ENCODE results near the gene SLC44A3. TPM values are rescaled to one million over a fixed set of nuclear protein-coding genes. Genes with fewer than 3 reads are reported as not detected.

SLC44A3 gene
- total RNA-seq, 4 donors from 2014 or later = 7.6 to 15.5 (median 10.0) TPM

DNA sequence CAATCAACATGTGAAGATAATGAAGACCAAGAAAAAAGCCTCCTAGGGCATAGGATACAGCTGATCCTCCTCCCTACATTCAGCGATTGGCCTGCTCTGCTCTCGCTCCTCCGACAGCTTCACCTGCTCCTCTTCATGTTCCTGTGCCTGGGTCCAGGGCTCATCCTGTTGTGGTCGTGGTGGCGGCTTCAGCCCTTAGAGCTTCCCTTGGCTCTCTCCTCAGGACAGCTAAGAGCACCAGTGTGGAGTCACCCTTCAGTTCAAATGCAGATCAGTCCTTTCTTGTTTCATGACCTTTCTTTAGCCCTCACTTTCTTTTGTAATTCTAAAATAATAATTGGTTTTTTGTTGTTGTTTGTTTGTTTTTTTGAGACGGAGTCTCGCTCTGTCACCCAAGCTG, 88.0 kb downstream of the SLC44A3 start:
- WGBS = 90% methylated on average over 7 of the region's 7 CpGs
- H3K9me3 ChIP-seq = no peaks in the 10 kb centered on the region
- no peaks in the 10 kb centered on the region for H3K36me3 ChIP-seq
- H3K4me3 ChIP-seq = no peak overlapping the region
- peaks cover 6% of the 10 kb centered on the region for H3K4me1 ChIP-seq
- no peak for TF ChIP-seq EP300 (IDR thresholded peaks at IDR 0.05)
- no peak for TF ChIP-seq POLR2AphosphoS5 (IDR thresholded peaks at IDR 0.05)
- TF ChIP-seq, protein P1, sequence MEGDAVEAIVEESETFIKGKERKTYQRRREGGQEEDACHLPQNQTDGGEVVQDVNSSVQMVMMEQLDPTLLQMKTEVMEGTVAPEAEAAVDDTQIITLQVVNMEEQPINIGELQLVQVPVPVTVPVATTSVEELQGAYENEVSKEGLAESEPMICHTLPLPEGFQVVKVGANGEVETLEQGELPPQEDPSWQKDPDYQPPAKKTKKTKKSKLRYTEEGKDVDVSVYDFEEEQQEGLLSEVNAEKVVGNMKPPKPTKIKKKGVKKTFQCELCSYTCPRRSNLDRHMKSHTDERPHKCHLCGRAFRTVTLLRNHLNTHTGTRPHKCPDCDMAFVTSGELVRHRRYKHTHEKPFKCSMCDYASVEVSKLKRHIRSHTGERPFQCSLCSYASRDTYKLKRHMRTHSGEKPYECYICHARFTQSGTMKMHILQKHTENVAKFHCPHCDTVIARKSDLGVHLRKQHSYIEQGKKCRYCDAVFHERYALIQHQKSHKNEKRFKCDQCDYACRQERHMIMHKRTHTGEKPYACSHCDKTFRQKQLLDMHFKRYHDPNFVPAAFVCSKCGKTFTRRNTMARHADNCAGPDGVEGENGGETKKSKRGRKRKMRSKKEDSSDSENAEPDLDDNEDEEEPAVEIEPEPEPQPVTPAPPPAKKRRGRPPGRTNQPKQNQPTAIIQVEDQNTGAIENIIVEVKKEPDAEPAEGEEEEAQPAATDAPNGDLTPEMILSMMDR (IDR thresholded peaks at IDR 0.05) = no peak
- no peak for DNase-seq (ENCODE audit: low spot score in 2 of 2)
- no peak overlapping the region for H3K27ac ChIP-seq
- H3K27me3 ChIP-seq = no peaks in the 10 kb centered on the region

DNA sequence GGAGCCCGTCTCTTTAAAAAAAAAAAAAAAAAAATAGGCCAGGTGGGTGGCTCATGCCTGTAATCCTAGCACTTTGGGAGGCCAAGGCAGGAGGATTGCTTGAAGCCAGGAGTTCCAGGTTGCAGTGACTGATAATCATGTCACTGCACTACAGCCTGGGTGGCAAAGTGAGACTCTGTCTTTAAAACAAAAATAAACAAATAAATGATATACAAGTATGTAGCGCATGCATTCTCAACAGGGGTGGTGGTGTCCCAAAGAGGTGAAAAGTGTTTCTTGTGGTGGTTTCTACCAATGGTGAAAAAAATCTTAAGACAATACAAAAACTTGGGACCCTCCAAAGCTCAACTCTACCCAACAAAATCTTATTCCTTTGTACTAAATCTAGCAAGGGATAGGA, 88.8 kb downstream of the SLC44A3 start:
- H3K4me3 ChIP-seq = no peak overlapping the region
- no peak overlapping the region for H3K27ac ChIP-seq
- no peaks in the 10 kb centered on the region for H3K36me3 ChIP-seq
- no peaks in the 10 kb centered on the region for H3K27me3 ChIP-seq
- H3K9me3 ChIP-seq = no peaks in the 10 kb centered on the region
- no peak for DNase-seq (ENCODE audit: low spot score in 2 of 2)
- TF ChIP-seq EP300 (IDR thresholded peaks at IDR 0.05) (no peak), POLR2AphosphoS5 (IDR thresholded peaks at IDR 0.05) (no peak), POLR2A (IDR thresholded peaks at IDR 0.05) (no peak)
- TF ChIP-seq, protein P1 (IDR thresholded peaks at IDR 0.05) = no peak
- 95% methylated on average over 2 of the region's 2 CpGs for WGBS
- H3K4me1 ChIP-seq = peaks cover 6% of the 10 kb centered on the region

DNA sequence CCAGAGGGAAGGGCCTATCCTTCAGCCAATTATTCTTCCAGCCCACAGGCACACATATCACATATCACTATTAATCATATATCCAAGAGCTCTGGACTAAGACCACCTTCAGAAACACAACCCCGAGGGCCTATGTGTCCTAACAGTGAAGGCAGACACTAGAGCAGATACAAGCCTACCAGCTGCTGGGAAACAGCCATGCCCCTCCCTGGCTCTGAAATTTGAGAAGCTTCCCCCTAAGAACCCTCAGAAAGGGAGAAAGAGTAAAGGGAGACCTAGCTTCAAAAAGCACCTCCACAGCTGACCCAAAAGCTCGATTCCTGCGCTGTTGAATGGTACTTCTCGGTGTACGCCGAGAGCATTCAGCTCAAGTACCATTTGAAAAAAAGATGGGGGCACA, 89.3 kb downstream of the SLC44A3 start:
- DNase-seq (ENCODE audit: low spot score in 2 of 2) = no peak
- WGBS = 81% methylated on average over 6 of the region's 6 CpGs
- TF ChIP-seq POLR2A (IDR thresholded peaks at IDR 0.05) = no peak
- TF ChIP-seq, protein P1 (IDR thresholded peaks at IDR 0.05) = no peak
- TF ChIP-seq POLR2AphosphoS5 (IDR thresholded peaks at IDR 0.05) = no peak

DNA sequence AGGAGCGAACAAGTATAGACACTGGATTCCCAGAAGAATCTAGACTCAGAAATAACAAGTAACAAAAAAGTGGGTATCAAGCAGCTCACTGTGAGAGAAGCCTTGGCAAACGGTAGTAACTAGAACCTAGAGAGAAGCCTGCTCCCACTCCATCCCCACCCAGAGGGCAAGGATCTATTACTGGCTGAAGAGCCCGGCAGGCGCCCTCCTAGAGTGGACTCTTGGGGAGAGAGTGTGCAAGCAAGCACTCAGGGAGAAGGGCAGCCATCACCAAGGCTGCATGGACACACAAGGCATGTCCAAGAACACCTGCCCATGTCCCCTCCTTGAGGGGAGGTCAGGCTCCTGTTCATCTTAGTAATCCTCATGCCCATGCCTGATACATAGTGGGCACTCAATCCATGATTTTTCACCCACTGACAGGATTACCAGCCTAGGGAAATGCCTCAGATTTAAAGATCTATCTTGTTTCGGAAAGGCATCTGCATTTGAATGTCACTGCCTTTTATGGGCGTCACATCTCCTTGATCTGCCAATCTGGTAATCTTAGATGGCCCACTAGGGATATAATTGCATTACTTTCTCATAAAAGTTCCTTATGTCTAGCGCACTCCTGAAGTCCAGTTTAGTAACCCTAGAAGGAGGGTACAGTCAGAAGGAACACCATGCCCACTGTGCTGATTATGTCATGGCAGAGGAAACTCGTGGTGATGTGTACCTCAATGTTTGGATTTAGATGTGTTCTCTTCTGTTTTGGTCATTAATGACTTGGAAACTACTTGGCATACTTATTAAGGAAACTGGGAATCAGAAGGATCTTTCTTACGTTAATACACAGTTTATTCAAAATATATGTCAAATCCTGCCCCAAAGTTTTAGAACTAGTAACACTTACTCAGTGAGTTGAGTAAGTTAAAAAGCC, 92.4 kb downstream of the SLC44A3 start:
- H3K9me3 ChIP-seq = no peaks in the 10 kb centered on the region
- no peak for TF ChIP-seq EP300 (IDR thresholded peaks at IDR 0.05)
- TF ChIP-seq POLR2AphosphoS5 (IDR thresholded peaks at IDR 0.05) = no peak
- no peak for TF ChIP-seq POLR2A (IDR thresholded peaks at IDR 0.05)
- TF ChIP-seq, protein P1 (IDR thresholded peaks at IDR 0.05) = no peak
- 63% methylated on average over 9 of the region's 9 CpGs for WGBS
- no peaks in the 10 kb centered on the region for H3K27me3 ChIP-seq
- no peaks in the 10 kb centered on the region for H3K4me1 ChIP-seq
- no peaks in the 10 kb centered on the region for H3K36me3 ChIP-seq
- H3K4me3 ChIP-seq = no peak overlapping the region
- H3K27ac ChIP-seq = no peak overlapping the region
- DNase-seq (ENCODE audit: low spot score in 2 of 2) = no peak

More for the DNA sequence above, 89.3 kb downstream of the SLC44A3 start:
- H3K27me3 ChIP-seq = no peaks in the 10 kb centered on the region
- no peak overlapping the region for H3K4me3 ChIP-seq
- no peaks in the 10 kb centered on the region for H3K9me3 ChIP-seq
- H3K27ac ChIP-seq = no peak overlapping the region
- H3K4me1 ChIP-seq = peaks cover 6% of the 10 kb centered on the region
- no peaks in the 10 kb centered on the region for H3K36me3 ChIP-seq

DNA sequence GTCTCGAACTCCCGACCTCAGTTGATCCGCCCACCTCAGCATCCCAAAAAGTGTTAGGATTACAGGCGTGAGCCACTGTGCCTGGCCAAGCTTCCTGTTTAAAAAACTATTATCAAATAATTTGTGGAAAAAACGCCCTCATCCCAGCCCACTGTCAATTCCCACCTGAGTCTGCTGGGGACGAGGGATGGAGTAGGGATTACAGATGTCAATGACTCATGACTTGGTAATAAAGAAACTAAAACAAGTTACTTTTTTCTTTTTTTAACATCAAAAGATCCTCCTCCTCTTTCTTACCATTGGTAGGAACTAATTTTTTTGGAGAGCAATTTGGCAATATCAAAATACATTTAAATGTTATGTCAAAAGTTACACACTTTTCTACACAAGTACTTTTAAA, 97.1 kb downstream of the SLC44A3 start:
- H3K27me3 ChIP-seq = no peaks in the 10 kb centered on the region
- H3K27ac ChIP-seq = no peak overlapping the region
- H3K9me3 ChIP-seq = no peaks in the 10 kb centered on the region
- H3K4me1 ChIP-seq = peaks cover 23% of the 10 kb centered on the region
- WGBS = 84% methylated on average over 6 of the region's 6 CpGs
- no peaks in the 10 kb centered on the region for H3K36me3 ChIP-seq
- no peak for DNase-seq (ENCODE audit: low spot score in 2 of 2)
- H3K4me3 ChIP-seq = no peak overlapping the region
- TF ChIP-seq, protein P1 (IDR thresholded peaks at IDR 0.05) = no peak
- TF ChIP-seq POLR2A (IDR thresholded peaks at IDR 0.05) = no peak
- TF ChIP-seq EP300 (IDR thresholded peaks at IDR 0.05) = no peak
- TF ChIP-seq POLR2AphosphoS5 (IDR thresholded peaks at IDR 0.05) = no peak
